Skeletal muscle satellite cell (primary cell): ENCODE results near the gene RPL4. TPM values are rescaled to one million over a fixed set of nuclear protein-coding genes. Genes with fewer than 3 reads are reported as not detected.

Source experiments
- H3K27me3 ChIP-seq: 2 replicates; pipeline ENCODE4 v1.7.0; 2013; ENCODE audit warnings: low read length; ENCODE audit not compliant: control insufficient read depth, insufficient read depth
- H3K36me3 ChIP-seq: 2 replicates; pipeline ENCODE4 v1.7.0; 2013; ENCODE audit warnings: mild to moderate bottlenecking, control low read depth, low read length; ENCODE audit not compliant: insufficient read depth
- H3K4me1 ChIP-seq: 2 replicates; pipeline ENCODE4 v1.7.0; 2013; ENCODE audit warnings: low read length; ENCODE audit not compliant: control insufficient read depth, insufficient read depth
- H3K4me2 ChIP-seq: 2 replicates; pipeline ENCODE4 v1.7.0; 2013; ENCODE audit warnings: mild to moderate bottlenecking, low read length
- H3K4me3 ChIP-seq: 2 replicates; pipeline ENCODE4 v1.7.0; 2013; ENCODE audit warnings: low read length
- H3K9ac ChIP-seq: 2 replicates; pipeline ENCODE4 v1.7.0; 2013; ENCODE audit warnings: mild to moderate bottlenecking, low read depth, low read length, moderate library complexity
- H3K9me3 ChIP-seq: replicated peaks from 2 replicates; pipeline ENCODE4 v1.7.0; 2013; ENCODE audit warnings: mild to moderate bottlenecking, control low read depth, low read length
- total RNA-seq: library from RNA; depleted of rRNA; stranded (reverse); fragments of >200 nt; gene quantifications from 2 replicates; pipeline ENCODE4 v1.2.3, GENCODE V29; 2012; rRNA removed

Gene RPL4
- 2,433 and 3,120 TPM in 2 replicates for total RNA-seq

GRCh38 chr15:66504563-66505429, at the start of gene RPL4, which contains the start of gene ZWILCH:
Gene RPL4, minus strand, starts transcription at chr15:66504855. Its CDS starts 65 bp downstream, at chr15:66504790.
Gene ZWILCH, plus strand, starts transcription at chr15:66505326. Its CDS starts 13 bp downstream, at chr15:66505339.
- H3K36me3 ChIP-seq: peaks cover 45% of the 10 kb centered on the region
- peak within 1 kb of the TSS; percentile 96 for H3K4me3 ChIP-seq
- peak within 1 kb of the TSS; percentile 98 for H3K9ac ChIP-seq
- peak within 1 kb of the TSS; percentile 82 for H3K4me2 ChIP-seq
- H3K27me3 ChIP-seq: no peaks in the 10 kb centered on the region
- no peaks in the 10 kb centered on the region for H3K9me3 ChIP-seq
- peaks cover 13% of the 10 kb centered on the region for H3K4me1 ChIP-seq

GRCh38 chr15:66545255-66545654, 40.6 kb upstream of the RPL4 start:
- H3K9ac ChIP-seq: no peak overlapping the region
- no peaks in the 10 kb centered on the region for H3K4me1 ChIP-seq
- H3K27me3 ChIP-seq: no peaks in the 10 kb centered on the region
- H3K9me3 ChIP-seq: no peaks in the 10 kb centered on the region
- peaks cover 14% of the 10 kb centered on the region for H3K36me3 ChIP-seq
- H3K4me3 ChIP-seq: no peak overlapping the region
- H3K4me2 ChIP-seq: no peak overlapping the region

DNA sequence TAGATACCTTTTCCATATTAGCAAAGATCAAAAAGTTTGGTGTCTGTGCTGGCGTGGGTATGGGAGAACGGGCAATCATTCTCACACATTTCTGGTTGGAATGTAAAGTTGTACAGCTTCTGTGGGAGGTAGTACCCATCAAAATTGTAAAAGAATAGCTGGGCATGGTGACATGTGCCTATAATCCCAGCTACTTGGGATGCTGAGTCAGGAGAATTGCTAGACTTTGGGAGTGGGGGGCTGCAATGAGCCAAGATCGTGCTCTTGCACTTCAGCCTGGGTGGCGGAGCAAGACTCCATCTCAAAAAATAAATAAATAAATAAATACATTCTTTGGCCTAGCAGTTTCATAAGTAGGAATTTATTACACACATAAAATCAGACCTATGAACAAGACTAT, 38.2 kb upstream of the RPL4 start:
- H3K36me3 ChIP-seq: peaks cover 31% of the 10 kb centered on the region

DNA sequence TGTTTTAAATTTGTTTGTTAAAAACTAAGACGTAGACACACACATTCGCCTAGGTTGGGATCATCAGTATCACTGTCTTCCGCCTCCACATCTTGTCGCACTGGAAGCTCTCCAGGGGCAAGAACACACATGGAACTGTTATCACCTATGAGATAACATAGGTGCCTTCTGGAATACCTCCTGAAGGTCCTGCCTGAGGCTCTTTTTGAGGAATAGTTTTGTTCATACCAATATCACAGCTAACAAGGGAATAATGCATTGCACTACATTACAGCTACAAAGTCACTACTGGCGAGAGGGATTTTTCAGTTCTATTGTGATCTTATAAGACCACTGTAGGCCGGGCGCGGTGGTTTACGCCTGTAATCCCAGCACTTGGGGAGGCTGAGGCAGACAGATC, 30.4 kb upstream of the RPL4 start:
- H3K36me3 ChIP-seq: peaks cover 37% of the 10 kb centered on the region
- no peak overlapping the region for H3K9ac ChIP-seq
- no peaks in the 10 kb centered on the region for H3K9me3 ChIP-seq
- no peaks in the 10 kb centered on the region for H3K4me1 ChIP-seq
- H3K4me3 ChIP-seq: no peak overlapping the region
- H3K27me3 ChIP-seq: no peaks in the 10 kb centered on the region
- no peak overlapping the region for H3K4me2 ChIP-seq

More for the DNA sequence above, 38.2 kb upstream of the RPL4 start:
- H3K4me2 ChIP-seq: no peak overlapping the region
- H3K9ac ChIP-seq: no peak overlapping the region
- no peak overlapping the region for H3K4me3 ChIP-seq
- no peaks in the 10 kb centered on the region for H3K4me1 ChIP-seq
- H3K27me3 ChIP-seq: no peaks in the 10 kb centered on the region
- H3K9me3 ChIP-seq: no peaks in the 10 kb centered on the region

- H3K4me3 ChIP-seq: no peak overlapping the region
- H3K27me3 ChIP-seq: no peaks in the 10 kb centered on the region
- no peak overlapping the region for H3K9ac ChIP-seq
- no peaks in the 10 kb centered on the region for H3K9me3 ChIP-seq
- no peaks in the 10 kb centered on the region for H3K36me3 ChIP-seq
- H3K4me1 ChIP-seq: no peaks in the 10 kb centered on the region
- no peak overlapping the region for H3K4me2 ChIP-seq
Measured at GRCh38 chr15:66524838-66525237, 20.2 kb upstream of the RPL4 start.

DNA sequence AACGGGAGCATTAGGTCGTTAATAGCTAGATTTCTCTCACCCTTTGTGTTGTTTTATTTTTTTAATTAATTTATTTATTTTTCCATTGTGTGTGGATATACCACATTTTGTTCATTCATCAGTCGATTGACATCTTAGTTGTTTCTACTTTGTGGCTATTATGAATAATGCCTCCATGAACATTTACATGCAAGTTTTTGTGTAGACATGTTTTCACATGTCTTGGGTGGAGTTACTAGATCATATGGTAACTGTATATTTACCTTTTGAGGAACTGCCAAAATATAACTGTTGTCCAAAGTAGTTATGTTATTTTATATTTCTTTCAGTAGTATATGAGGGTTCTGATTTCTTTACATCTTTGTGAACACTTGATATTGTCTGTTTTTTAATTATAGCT, 19.3 kb upstream of the RPL4 start:
- H3K9me3 ChIP-seq: no peaks in the 10 kb centered on the region
- no peak overlapping the region for H3K4me3 ChIP-seq
- H3K4me1 ChIP-seq: no peaks in the 10 kb centered on the region
- H3K36me3 ChIP-seq: peaks cover 3% of the 10 kb centered on the region
- H3K27me3 ChIP-seq: no peaks in the 10 kb centered on the region
- no peak overlapping the region for H3K9ac ChIP-seq
- H3K4me2 ChIP-seq: no peak overlapping the region

DNA sequence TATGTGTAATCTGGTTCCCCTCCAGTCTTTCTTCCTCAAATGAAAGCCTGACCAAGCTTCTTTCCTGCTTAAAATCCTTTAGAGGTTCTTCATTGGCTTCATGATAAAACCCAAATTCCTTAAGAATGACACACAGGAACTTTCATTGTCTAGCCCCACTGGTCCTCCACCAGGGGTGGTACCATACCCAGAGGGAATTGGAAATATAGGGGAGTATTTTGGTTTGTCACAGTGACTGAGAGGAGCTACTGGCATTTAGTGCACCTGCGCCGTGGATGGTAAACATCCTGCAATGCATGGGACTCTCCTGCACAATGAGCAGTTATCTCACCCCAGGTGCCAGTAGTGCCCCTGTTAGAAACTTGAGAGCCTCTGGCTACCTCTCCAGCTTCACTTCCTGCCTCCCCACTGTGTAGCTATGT, 11.3 kb upstream of the RPL4 start:
- Histone ChIP-seq H3K36me3 (peaks cover 18% of the 10 kb centered on the region), H3K9me3 (no peaks in the 10 kb centered on the region)

DNA sequence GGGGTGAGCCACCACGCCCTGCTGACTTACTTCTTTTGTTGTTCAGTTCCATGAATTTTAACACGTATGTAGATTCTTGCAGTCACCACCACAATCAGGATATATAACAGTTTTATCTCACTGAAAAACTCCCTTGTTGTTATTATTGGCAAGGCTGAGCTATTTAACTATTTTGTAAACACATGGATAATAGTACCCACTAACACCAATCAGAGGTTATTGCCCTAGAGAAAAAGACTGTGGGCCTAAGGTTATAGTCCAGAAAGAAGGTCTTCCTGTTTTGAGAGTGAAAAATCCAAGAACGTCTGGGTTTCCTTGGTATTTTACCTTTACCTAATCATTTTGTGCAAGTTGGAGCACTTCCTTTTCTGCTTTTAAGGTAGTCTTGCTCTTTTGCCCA, 9.9 kb upstream of the RPL4 start:
- Histone ChIP-seq H3K36me3 (peaks cover 18% of the 10 kb centered on the region), H3K9me3 (no peaks in the 10 kb centered on the region), H3K9ac (no peak overlapping the region), H3K4me1 (peaks cover 10% of the 10 kb centered on the region), H3K27me3 (no peaks in the 10 kb centered on the region), H3K4me3 (no peak overlapping the region), H3K4me2 (no peak overlapping the region)

More for the DNA sequence above, 11.3 kb upstream of the RPL4 start:
- Histone ChIP-seq H3K4me3 (no peak overlapping the region), H3K4me2 (no peak overlapping the region), H3K27me3 (no peaks in the 10 kb centered on the region), H3K9ac (no peak overlapping the region), H3K4me1 (peaks cover 10% of the 10 kb centered on the region)

- Histone ChIP-seq H3K4me3 (no peak overlapping the region), H3K4me2 (no peak overlapping the region), H3K36me3 (peaks cover 9% of the 10 kb centered on the region), H3K4me1 (no peaks in the 10 kb centered on the region), H3K27me3 (no peaks in the 10 kb centered on the region), H3K9ac (no peak overlapping the region), H3K9me3 (no peaks in the 10 kb centered on the region)
Measured at GRCh38 chr15:66508293-66508883, 3.7 kb upstream of the RPL4 start.

- H3K4me2 ChIP-seq: peak overlapping the region; percentile 82
- peak overlapping the region; percentile 98 for H3K9ac ChIP-seq
- peak overlapping the region; percentile 96 for H3K4me3 ChIP-seq
- peaks cover 13% of the 10 kb centered on the region for H3K4me1 ChIP-seq
- peaks cover 35% of the 10 kb centered on the region for H3K36me3 ChIP-seq
- no peaks in the 10 kb centered on the region for H3K9me3 ChIP-seq
- no peaks in the 10 kb centered on the region for H3K27me3 ChIP-seq
Measured at GRCh38 chr15:66505818-66506217, 1.2 kb upstream of the RPL4 start.

DNA sequence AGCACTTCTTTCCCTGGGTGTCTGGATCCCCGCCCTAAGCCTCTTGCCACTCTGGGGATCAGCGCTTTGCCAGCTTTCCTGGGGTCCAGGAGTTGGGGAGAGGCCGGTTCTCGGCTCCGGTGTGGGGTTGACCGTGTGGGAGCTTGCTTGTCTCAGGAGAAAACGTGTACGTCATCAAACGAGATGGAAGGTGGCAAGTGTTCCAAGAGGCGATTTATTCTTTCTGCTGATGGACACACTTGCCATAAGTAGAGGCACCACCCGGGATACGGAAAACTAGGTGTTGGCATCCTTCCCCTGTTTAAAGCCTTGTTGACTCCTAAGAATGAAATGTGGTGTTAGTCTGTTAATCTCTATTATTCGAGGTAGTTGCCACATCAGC, 766 bp upstream of the RPL4 start:
- H3K27me3 ChIP-seq: no peaks in the 10 kb centered on the region
- peak overlapping the region; percentile 98 for H3K9ac ChIP-seq
- peaks cover 39% of the 10 kb centered on the region for H3K36me3 ChIP-seq
- H3K4me3 ChIP-seq: peak overlapping the region; percentile 96
- H3K9me3 ChIP-seq: no peaks in the 10 kb centered on the region
- peak overlapping the region; percentile 82 for H3K4me2 ChIP-seq
- H3K4me1 ChIP-seq: peaks cover 13% of the 10 kb centered on the region
